GM08714 (cell line): Measurements from ENCODE around the gene POLR2E.

ENCODE experiments used
- H3K4me3 ChIP-seq: fragments of 200-500 bp; sonication (Bioruptor generic); 2 replicates; pipeline ENCODE4 v1.5.1; 2014; ENCODE audit warnings: mild to moderate bottlenecking, low read length, inconsistent platforms
- ZNF274 ChIP-seq: IDR thresholded peaks from 2 replicates; pipeline ENCODE4 v1.6.1; 2012; ENCODE audit warnings: mild to moderate bottlenecking, low read depth, low read length

POLR2E gene

DNA sequence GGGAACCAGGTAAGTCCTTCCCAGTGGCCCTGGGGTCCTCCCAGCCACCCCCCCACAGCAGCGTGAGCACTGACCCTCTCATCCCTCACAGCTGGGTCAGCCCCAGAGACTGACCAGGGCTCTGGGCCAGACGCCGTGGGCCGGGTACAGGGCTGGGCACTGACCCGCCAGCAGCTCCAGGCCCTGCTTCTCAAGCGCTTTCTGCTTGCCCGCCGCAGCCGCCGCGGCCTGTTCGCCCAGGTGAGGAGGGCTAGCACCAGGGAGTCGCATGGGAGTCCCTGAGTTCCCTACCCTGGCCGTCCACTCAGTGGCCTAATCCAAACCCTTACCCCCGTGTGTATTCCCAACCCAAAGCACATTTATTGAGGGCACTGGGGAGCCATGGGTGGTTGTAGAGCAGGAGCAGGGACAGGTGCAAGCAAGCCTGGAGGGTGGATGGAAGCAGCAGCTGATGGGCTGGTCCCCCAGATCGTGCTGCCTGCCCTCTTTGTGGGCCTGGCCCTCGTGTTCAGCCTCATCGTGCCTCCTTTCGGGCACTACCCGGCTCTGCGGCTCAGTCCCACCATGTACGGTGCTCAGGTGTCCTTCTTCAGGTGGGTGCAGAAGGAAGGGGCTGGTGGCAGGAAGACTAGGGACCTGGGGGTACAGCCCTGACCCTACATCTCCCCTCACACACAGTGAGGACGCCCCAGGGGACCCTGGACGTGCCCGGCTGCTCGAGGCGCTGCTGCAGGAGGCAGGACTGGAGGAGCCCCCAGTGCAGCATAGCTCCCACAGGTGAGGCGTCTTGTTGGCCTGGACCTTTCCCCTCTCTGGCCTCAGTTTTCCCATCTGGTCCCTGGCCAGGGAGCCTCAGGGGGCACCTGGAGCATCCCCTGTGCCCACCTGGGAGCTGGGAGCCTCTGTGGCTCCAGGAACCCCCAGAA is 40.8 kb downstream of the POLR2E start:
- no peak for TF ChIP-seq ZNF274

GRCh38 chr19:1053176-1054101 is 41.7 kb downstream of the POLR2E start:
- no peak for TF ChIP-seq ZNF274
- no peak overlapping the region for H3K4me3 ChIP-seq

More for the DNA sequence above, 40.8 kb downstream of the POLR2E start:
- H3K4me3 ChIP-seq: no peak overlapping the region

GRCh38 chr19:1052349-1052975 is 42.7 kb downstream of the POLR2E start:
- no peak for TF ChIP-seq ZNF274
- H3K4me3 ChIP-seq: no peak overlapping the region

DNA sequence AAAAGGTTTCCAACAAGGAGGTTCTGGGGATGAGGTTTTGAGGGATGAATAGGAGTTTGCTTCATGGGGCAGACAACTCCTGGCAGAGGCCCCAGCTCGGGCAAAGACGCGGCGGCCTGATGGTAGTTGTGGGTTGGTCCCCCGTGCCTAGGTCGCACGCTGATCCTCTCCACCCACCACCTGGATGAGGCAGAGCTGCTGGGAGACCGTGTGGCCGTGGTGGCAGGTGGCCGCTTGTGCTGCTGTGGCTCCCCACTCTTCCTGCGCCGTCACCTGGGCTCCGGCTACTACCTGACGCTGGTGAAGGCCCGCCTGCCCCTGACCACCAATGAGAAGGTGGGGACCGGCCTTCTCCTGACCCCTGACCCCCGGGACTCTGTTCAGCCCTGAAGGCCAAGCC is 43.4 kb downstream of the POLR2E start:
- no peak overlapping the region for H3K4me3 ChIP-seq
- no peak for TF ChIP-seq ZNF274

DNA sequence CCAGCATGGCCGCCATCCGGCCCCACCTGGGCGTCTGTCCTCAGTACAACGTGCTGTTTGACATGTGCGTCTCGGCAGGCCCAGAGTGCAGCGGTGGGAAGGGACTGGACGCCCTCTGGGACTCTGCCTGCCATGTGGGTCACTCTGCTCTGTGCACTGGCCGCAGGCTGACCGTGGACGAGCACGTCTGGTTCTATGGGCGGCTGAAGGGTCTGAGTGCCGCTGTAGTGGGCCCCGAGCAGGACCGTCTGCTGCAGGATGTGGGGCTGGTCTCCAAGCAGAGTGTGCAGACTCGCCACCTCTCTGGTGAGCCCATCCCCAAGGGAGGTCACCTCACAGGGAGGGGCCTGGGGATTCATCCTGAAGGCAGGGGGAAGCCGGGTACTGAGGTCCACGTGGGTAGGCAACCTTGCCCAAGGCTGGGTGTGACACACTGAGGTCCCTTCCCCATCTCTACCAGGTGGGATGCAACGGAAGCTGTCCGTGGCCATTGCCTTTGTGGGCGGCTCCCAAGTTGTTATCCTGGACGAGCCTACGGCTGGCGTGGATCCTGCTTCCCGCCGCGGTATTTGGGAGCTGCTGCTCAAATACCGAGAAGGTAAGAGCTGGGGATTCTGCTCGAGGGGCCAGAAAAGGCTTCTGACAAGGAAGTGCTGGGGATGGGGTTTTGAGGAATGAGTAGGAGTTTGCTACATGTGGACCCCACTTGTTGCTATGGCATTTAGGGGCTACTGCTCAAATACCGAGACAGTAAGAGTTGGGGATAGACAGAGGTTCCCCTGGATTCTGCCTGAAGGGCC is 44.0 kb downstream of the POLR2E start:
- H3K4me3 ChIP-seq: no peak overlapping the region
- no peak for TF ChIP-seq ZNF274

GRCh38 chr19:1049800-1050199 is 45.4 kb downstream of the POLR2E start:
- no peak for TF ChIP-seq ZNF274

GRCh38 chr19:1049106-1049505 is 46.1 kb downstream of the POLR2E start:
- no peak overlapping the region for H3K4me3 ChIP-seq
- TF ChIP-seq ZNF274: no peak

More at GRCh38 chr19:1049800-1050199, 45.4 kb downstream of the POLR2E start:
- no peak overlapping the region for H3K4me3 ChIP-seq

DNA sequence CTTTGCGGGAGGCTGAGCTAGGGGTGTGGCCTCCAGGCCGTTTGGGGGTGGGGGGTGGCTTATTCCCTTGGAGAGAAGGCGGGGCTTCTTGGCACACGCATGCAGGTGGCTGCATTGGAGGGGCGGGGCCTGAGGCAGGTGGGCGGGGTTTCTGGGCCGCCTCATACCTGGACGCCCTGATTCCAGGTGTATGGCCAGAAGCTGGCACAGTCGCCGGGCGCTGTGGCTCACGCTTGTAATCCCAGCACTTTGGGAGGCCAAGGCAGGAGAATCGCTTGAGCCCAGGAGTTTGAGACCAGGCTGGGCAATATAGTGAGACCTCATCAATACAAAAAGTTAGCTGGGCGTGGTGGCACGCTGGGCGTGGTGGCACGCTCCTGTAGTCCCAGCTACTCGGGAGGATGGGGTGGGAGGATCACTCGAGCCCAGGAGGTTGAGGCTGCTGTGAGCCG is 47.5 kb downstream of the POLR2E start:
- no peak for TF ChIP-seq ZNF274
- no peak overlapping the region for H3K4me3 ChIP-seq

- TF ChIP-seq ZNF274: no peak
- no peak overlapping the region for H3K4me3 ChIP-seq
Observed at GRCh38 chr19:1046836-1047695, 48.1 kb downstream of the POLR2E start.

GRCh38 chr19:1046117-1046626 is 49.0 kb downstream of the POLR2E start:
- H3K4me3 ChIP-seq: no peak overlapping the region
- no peak for TF ChIP-seq ZNF274

DNA sequence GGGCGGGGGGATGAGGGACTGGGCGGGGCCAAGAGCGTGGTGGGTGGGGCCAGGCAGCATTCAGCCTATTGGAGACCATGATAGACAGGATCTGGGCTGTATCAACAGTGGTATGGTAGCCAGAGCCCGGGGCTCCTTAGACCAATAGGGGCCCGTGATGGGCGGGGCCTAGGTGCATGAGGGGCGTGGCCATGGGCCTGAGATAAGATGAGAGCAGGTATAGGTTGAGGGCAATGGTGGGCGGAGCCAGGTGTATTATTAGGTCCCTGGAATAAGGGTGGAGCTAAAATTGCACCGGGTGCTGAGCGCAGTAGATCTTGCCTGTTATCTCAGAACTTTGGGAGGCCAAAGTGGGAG is 50.0 kb downstream of the POLR2E start:
- no peak overlapping the region for H3K4me3 ChIP-seq
- no peak for TF ChIP-seq ZNF274
